PFSK-1 (cell line): ENCODE data around the gene LCN6.

ENCODE experiments used
- POLR2AphosphoS5 ChIP-seq: IDR thresholded peaks from 2 replicates; pipeline ENCODE4 v1.6.1; 2012; ENCODE audit warnings: low read depth, mild to moderate bottlenecking, control low read depth, low read length, moderate library complexity
- TAF1 ChIP-seq: IDR thresholded peaks from 2 replicates; pipeline ENCODE4 v1.6.1; 2012; ENCODE audit warnings: low read length, control low read depth, borderline replicate concordance; ENCODE audit not compliant: insufficient read depth

GRCh38 chr9:136733611-136734010, 14.7 kb downstream of the LCN6 start:
- no peak for TF ChIP-seq TAF1
- TF ChIP-seq POLR2AphosphoS5, result no peak
